Posterior cingulate gyrus (tissue), 11 donors: ENCODE measurements around the gene FBXO22.

Source experiments
- DNase-seq, 10 donors: peaks; one replicate each; pipeline versions ENCODE4 v3.0.0 to v3.0.0-alpha.2; 2020 to 2021; ENCODE audit warnings: mixed read lengths in 3 of 10
- intact Hi-C: fragments of 100-400 bp; cut with DNase I; formaldehyde crosslinking; loops from one replicate; pipeline ENCODE4 v1.15.1; 2023

FBXO22 gene

DNA sequence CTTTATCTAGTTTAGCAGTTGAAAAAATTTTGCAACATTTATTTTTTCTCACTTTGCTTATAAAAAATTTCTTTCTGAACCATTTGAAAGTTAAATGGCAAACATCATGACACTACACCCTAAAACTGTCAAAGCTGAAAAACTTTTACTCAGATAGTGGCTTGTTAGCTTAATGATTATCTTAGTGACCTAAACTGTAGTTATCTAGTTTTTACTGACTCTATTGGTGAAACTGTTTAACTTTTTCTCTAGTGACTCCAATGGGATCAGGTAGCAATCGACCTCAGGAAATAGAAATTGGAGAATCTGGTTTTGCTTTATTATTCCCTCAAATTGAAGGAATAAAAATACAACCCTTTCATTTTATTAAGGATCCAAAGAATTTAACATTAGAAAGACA, 13.3 kb downstream of the FBXO22 start:
- no peak for DNase-seq
- intact Hi-C loops: no loop called here

DNA sequence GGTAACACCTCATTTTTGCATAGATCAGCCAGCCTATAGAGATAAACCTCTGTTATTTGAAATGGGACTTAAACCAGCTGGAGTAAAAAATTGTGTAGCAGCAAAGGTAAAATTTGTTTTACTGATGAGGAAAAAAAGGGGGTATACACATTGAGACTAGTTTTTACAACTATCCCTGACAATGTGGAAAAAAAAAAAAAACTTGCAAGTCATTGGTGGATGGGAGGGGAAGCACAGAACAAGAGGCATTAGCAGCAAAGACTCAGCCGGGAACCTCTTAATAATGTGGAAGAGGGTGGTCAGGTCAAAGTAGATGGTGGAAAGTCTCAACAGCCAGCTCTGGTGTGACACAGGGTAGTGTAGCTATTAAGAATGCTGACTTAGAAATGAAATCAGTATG, 14.5 kb downstream of the FBXO22 start:
- DNase-seq: no peak
- intact Hi-C loops: no loop called here

DNA sequence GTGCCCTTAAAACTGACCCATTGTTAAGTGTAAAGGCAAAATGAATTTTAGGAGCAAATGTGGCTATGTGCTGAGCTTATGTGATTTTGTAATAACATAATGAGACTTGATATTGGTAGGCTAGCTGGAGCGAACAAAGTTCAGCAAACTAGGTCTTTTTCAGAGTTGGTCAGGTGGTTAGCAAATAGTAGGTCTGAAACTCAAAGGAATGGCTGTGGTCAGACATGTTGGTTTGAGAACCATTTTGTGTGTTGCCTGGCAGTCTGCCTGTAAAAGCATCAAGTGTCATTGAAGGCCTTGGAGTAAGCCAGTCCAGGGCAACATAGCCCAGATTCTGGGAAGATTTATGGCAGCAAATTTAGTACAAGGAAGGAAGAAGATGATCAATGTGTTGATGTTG, 16.4 kb downstream of the FBXO22 start:
- intact Hi-C loops: no loop called here
- DNase-seq: no peak

DNA sequence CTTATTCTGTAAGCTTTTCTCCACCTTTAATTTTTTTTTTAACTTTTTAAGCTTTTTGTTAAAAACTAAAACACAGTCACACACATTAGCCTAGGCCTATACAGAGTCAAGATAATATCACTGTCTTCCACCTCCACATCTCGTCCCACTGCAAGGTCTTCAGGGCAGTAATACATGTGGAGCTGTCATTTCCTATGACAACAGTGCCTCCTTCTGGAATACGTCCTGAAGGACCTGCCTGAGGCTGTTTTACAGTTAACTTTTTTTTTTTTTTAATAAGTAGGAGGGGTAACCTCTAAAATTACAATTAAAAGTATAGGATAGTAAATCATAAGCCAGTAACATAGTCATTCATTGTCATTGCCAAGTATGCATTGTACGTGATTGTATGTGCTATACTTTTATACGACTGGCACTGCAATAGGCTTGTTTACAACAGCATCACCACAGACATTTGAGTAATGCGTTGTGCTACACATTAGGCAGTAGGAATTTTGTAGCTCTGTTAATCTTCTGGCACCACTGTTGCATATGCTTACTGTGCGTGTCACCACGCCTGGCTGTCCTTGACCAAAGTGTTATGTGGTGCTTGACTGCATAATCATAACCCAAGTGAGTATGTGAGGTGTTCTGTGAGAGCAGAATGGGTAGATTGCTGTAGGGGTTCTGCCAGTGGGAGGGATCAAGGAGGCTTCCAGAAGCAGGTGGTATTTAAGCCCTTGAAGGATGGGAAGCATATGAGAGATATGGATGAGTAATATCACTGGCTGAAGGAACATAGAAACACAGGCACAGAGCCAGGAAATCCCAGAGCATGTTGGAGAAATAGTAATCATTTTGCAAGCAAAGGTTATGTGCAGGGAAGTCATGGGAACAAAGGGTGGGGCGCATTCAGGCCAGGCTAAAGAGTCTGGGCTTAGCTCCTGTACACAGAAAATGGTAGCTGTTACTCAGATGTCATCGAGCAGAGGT, 18.3 kb downstream of the FBXO22 start:
- no peak for DNase-seq
- intact Hi-C loops: no loop called here

DNA sequence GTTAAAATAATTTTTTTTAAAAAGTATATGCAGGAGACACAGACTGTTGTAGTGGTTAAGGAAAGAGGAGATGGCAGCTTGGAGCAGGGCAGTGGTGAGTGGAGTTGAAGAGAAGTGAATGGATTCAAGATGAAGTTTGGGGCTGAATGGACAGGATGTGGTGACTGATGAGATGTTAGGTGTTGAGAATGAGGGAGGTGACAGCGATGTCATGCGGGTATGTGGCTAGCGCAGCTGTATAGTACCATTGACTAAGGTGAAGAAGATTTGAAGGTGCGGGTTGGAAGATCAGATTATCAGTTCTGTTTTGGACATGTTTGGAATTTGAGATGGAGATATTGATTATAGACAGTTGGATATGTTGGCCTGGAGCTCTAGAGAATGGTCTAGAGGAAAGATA, 20.1 kb downstream of the FBXO22 start:
- DNase-seq: no peak
- intact Hi-C loops: no loop called here

DNA sequence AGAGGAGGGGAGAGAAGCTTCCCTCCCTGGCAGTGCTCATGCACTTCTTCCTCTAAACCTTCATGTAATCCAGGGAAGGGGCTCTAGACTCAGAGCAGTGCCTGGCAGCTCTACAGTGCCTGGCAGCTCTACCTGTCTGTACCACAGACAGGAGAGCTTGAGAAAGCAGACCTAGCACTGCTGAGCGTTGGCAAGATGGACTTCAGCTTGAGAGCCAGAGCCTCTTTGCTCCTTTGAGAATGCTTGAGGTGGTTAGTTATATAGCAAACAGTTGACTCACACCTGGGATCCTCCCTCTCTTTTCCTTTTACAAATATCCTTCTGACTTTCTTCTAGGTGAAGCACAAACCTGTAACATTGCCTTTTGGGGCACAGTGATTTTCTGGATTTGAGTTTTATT, 20.9 kb downstream of the FBXO22 start:
- intact Hi-C loops: no loop called here
- DNase-seq: no peak

DNA sequence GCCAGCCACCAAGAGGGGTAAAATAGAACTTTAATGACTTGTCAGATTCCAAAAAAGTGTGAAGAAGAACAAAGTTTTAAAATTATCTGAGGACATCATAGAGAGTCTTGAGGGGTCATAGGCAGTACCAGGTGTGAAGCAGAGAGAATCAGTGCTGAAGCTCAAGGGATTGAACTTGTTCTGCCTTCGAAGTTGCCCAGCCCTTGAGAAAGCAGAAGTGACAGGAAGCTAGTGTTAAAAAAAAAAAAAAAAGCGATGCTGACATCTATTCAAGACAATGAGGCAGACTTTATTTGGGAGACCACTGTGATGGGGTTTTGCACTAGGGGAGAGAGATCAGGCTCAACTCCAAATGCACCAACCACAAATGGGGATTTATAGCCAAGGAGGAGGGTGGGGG, 21.8 kb downstream of the FBXO22 start:
- intact Hi-C loops: no loop called here
- DNase-seq: no peak

DNA sequence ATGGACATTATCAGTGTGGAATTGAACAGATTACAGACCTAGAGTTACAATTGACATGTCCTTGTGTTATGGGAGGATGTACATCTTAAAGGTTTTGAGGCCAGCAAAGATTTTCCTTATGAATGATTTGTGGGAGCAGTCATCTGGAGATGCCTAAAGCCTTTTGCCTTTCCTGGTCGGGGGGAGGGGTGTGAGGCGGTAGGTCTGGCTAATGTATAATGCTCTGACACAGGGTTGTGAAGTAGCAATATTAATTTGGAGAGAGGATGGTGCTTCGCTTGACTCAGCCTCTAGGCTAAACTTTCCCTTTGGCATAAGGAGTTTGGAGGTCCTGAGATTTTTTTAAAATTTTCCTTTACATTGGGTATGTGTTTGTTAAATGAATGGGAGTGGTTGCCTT, 23.3 kb downstream of the FBXO22 start:
- no peak for DNase-seq
- intact Hi-C loops: no loop called here

DNA sequence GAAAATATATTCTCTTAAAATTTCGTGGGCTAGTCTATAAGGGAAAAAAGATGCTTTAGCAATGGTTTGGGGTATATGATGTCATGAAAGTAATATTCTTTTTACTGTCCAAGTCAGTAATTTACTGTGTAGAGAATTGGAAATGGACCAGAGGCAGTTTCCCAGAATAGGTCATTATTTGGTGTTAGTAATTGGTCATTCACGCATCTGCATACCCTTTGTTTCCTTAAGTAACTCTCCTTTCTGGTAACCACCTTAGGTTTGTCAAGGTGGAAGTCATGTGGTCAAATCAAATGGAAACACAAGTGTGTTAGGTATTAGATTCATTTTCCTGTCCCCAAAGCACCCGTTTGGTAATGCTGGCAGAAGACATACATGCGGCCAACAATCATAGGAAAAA, 23.9 kb downstream of the FBXO22 start:
- DNase-seq: no peak
- intact Hi-C loops: no loop called here

DNA sequence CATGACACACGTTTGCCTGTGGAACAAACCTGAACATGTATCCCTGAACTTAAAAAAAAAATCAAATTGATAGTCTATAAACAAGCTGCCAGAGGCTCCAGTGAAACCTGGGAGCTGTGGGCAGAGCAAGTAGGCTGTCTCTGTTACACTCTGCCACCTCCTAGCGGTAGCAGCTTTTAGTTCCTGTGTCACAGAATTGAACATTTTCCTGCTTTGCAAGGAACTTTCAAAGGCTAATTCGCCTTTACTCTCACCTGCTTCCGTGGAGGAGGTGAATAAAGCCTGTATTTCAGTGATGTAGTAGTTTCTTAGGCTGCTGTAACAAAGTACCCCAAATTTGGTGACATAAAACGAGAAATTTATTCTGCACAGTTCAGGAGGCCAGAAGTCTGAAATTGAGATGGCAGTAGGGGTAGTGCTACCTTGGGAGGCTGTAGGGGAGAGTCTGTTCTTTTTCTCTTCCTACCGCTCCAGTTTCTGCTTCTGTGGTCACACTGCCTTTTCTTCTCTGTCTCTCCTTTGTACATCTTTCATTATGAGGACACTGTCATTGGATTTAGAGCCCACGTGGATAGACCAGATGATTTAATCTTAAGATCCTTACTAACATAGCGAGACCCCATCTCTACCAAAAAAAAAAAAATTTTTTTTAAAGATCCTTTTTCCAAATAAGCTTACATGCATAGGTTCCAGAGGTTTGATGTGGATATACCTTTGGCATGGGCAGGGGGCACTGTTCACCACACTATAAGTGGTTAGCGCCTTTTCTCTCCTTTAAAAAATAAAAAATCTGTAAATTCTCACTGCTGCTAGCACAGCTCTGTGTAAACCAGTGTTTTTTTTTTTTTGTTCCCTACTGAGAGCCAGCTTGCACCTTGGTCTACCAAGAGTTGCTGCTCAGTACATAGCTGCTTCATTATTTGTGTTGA, 25.3 kb downstream of the FBXO22 start:
- intact Hi-C loops: no loop called here
- DNase-seq: no peak

DNA sequence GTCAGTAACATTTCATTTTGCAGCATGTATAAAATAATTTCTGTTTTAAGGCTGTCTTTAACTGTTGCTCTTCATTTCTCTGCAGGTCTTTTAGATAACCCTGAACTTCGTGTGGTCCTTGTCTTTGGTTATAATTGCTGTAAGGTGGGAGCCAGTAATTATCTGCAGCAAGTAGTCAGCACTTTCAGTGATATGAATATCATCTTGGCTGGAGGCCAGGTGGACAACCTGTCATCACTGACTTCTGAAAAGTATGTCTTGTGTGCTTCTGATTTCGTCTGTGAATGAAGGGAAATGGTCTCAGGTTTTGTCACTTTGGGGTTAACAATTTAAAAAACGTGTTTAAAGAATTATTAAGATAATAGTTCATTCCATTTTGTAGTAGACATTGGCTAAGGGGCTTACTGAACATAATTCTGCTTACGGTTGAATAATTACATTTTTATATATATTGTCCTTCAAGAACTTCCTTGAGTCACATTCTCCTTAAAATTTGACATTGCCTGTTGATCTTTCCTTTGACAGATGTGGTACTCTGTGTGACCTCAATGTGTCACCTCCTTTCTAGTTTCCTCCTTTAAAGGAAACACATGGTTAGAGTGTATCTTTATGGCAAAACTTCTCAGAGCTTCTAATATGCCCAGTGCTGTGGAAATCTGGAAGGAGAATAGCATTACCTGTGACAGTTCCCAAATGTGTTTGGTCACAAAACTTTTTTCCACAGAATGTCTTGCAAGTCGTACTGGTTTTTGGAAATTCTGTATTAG, 26.3 kb downstream of the FBXO22 start:
- DNase-seq: no peak
- intact Hi-C loops: no loop called here

DNA sequence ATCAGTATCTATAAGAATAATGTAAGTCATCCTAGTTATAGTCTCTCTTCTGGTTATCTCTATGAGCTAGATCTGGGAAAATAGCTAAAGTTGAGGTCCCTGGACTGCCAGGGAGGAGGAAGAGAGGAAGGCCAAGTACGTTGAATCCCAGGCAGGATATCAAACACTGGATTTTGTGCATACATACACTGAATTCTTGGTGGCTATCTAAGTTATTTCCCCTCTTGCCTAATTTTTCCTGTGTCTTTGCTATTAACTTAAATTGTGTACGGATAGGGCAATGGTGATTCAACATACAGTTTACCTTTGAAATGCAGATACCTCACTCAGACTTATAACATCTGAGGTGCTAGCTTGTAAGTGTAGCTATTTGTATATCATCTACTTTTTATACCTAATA, 27.2 kb downstream of the FBXO22 start:
- intact Hi-C loops: no loop called here
- DNase-seq: no peak

DNA sequence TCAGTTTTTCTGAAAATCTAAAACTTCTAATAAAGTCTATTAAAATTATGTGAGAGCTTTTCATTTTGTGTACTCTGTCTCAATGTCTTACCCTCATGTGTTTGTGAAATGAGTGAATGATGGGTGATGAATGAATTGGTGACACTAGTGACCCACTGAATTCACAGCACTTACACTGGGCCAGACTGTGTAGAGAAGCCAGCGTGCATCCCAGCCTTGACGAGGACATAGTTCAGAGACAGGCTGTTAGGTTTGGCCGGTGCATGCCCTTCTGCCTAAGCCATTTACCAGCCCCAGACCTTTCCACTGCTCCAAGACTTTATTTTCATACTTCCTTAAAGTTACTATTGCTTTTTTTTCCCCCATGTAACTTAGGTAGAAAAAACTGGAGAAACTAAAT, 38.8 kb downstream of the FBXO22 start:
- DNase-seq: no peak
- intact Hi-C loops: no loop called here

DNA sequence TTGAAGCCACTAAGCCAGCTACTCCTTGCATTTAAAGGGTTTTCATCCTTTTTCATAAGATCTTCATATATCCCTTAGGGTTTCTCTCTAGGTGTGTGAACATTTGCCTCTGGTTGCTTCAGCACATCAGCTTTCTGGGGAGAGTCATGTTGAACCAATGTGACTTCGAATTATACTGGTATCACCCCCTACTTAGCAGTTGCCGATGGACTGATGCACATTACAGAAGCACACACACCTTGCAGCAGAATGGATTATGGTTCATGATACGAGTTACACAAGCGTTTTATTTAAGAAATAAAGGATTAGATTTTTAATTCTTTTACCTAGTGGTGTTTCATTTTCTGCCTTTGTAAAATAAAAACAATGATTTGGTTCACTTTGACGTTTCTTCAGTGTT, 39.6 kb downstream of the FBXO22 start:
- intact Hi-C loops: no loop called here
- DNase-seq: no peak

DNA sequence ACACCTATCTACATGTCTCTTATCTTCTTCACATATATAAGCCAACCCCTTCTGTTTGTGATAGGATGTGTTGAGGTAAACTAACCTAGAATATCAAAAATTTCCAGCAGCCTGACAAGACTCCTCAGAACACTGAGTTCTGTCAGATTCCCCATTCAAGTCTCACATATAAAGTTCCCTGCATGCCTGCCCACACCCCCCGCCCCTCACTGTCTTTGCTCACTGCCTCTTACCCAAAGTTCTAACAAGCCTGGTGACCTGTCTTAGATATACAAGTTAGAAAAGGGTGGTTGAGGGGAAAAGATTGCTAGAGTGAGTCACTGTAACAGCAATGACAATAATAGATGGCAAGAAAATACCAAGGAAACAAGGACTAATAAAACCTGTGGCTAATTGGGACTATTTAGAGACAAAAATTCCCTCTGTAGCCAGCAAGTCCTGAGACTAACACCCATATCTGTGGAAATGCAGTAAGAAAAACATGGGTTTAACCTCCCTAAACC, 40.1 kb downstream of the FBXO22 start:
- no peak for DNase-seq
- intact Hi-C loops: no loop called here

DNA sequence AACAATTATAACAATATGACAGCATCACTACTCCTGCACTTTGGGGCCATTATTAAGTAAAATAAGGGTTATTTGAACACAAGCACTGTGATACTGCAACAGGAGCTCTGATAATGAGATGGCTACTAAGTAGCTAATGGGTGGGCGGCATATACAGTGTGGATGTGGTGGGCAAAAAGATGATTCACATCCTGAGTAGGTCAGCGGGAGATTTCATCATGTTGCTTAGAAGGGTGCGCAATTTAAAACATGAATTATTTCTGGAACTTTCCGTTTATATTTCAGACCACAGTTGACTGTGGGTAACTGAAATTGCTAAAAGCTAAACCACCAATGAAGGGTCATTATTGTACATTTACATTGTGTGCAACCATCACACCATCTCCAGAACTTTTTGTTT, 42.3 kb downstream of the FBXO22 start:
- DNase-seq: no peak
- intact Hi-C loops: no loop called here

DNA sequence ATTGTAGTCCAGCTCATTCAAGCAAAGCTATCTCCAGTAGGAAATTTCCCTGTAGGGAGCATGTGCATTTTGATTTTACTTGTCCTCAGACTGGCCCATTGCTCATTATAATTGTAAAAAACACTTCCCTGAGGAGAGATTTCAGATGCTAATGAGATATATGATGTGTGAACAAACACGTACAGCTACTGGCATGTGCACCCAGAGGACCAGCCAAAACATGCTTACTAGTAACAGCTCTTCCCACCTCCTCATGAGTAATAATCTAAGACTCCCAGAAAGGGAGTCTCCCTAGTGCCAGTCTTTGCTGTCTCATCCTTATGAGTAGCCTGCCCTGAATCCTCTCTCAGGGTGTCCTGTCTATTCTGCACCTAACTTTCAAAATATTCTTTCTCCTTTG, 43.4 kb downstream of the FBXO22 start:
- intact Hi-C loops: no loop called here
- DNase-seq: no peak

DNA sequence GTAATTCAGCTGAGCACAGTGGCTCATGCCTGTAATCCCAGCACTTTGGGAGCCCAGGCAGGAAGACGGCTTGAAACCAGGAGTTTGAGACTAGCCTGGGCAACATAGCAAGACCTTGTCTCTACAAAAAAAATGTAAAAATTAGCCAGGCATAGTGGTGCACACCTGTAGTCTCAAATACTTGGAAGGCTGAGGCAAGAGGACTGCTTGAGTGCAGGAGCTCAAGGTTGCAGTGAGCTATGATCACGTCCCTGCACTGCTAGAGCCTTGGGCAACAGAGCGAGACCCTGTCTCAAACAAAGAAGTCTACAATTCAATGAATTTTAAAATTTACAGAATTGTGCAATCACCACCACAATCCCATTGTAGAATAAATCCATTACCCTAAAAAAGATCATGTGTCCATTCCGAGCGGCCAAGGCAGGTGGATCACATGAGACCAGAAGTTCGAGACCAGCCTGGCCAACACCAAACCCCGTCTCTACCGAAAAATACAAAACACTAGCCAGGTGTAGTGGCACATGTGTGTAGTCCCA, 45.2 kb downstream of the FBXO22 start:
- intact Hi-C loops: no loop called here
- DNase-seq: no peak

DNA sequence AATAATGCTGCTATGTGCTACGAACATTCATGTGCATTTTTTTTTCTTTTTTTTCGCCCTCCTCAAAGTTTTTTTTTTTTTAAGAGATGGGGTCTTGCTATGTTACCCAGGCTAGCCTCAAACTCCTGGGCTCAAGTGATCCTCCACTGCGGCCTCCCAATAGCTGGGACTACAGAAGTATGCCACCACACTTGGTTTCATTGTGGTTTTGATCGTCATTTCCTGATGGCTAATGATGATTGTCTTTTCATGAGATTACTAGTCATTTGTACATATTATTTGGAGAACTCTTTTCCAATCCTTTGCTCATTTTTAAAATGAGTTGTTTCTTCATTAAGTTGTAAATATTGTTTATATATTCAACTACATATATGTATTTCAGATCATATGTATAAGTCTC, 48.8 kb downstream of the FBXO22 start:
- DNase-seq: no peak
- intact Hi-C loops: no loop called here

DNA sequence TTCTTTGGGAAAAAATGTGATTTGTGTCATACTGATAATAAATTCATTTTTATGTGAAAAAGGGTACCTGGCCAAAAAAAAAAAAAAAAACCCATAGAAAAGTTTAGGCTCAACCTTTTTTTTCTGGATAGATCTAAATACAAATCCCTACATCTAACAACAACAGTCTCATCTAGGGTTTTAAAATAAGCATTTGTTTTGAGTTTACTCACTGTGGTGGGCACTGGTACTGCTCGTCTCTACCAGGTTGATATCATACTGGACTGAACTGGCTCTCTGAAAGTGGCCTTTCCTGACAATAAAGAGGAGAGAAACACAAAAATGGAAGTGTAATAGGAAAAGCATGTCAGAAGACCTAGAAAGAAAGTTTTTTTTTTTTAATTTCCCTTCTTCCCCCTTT, 52.0 kb downstream of the FBXO22 start:
- intact Hi-C loops: no loop called here
- no peak for DNase-seq
